Neural progenitor cell (in vitro differentiated cells): ENCODE data around the gene SPCS2. TPM values are rescaled to one million over a fixed set of nuclear protein-coding genes. Genes with fewer than 3 reads are reported as not detected.
A peak's percentile ranks its signal among the peaks of the same experiment; 100 is the strongest.
"Not testable (repeated sequence)": the region's sequence is repeated elsewhere in the genome, so short reads cannot be mapped to it uniquely, and the experiment has no call there.

Experiments used
- DNase-seq: peaks from one replicate; pipeline ENCODE4 v3.0.0-alpha.2; 2016; ENCODE audit warnings: low spot score
- H2AFZ ChIP-seq: fragments of 200-600 bp; sonication (generic); replicated peaks from 2 replicates; pipeline ENCODE4 v1.6.1; 2016; ENCODE audit warnings: antibody characterized with exemption
- H3F3A ChIP-seq: fragments of 200-600 bp; sonication (generic); 2 replicates; pipeline ENCODE4 v1.6.1; 2016; ENCODE audit warnings: antibody characterized with exemption, low read depth
- H3K27ac ChIP-seq: fragments of 200-600 bp; sonication (generic); 2 replicates; pipeline ENCODE4 v1.5.1; 2016; ENCODE audit warnings: mild to moderate bottlenecking
- H3K27me3 ChIP-seq: fragments of 200-600 bp; sonication (generic); 2 replicates; pipeline ENCODE4 v1.6.1; 2016; ENCODE audit warnings: mild to moderate bottlenecking, moderate library complexity
- H3K36me3 ChIP-seq: fragments of 200-600 bp; sonication (generic); 2 replicates; pipeline ENCODE4 v1.5.1; 2016
- H3K4me1 ChIP-seq: fragments of 200-600 bp; sonication (generic); 2 replicates; pipeline ENCODE4 v1.6.1; 2016; ENCODE audit warnings: mixed run types
- H3K4me2 ChIP-seq: fragments of 200-600 bp; sonication (generic); 2 replicates; pipeline ENCODE4 v1.6.1; 2016
- H3K4me3 ChIP-seq: fragments of 200-600 bp; sonication (generic); 2 replicates; pipeline ENCODE4 v1.5.1; 2016
- H3K79me2 ChIP-seq: fragments of 200-600 bp; sonication (generic); 2 replicates; pipeline ENCODE4 v1.6.1; 2016; ENCODE audit warnings: low read depth
- H3K9ac ChIP-seq: fragments of 200-600 bp; sonication (generic); 2 replicates; pipeline ENCODE4 v1.6.1; 2016
- H3K9me3 ChIP-seq: fragments of 200-600 bp; sonication (generic); 2 replicates; pipeline ENCODE4 v1.5.1; 2016; ENCODE audit warnings: low read depth
- H4K20me1 ChIP-seq: fragments of 200-600 bp; sonication (generic); 2 replicates; pipeline ENCODE4 v1.6.1; 2016; ENCODE audit warnings: low read depth
- H3K27ac Mint-ChIP-seq: 3 replicates; pipeline ENCODE4 v1.8.0; 2021; ENCODE audit warnings: mixed read lengths
- H3K27me3 Mint-ChIP-seq: 2 replicates; pipeline ENCODE4 v1.8.0; 2022; ENCODE audit warnings: low read depth, mild to moderate bottlenecking, inconsistent platforms, moderate library complexity, mixed read lengths; ENCODE audit not compliant: insufficient read depth
- H3K36me3 Mint-ChIP-seq: 3 replicates; pipeline ENCODE4 v1.8.0; 2021; ENCODE audit warnings: mixed read lengths
- H3K4me1 Mint-ChIP-seq: 3 replicates; pipeline ENCODE4 v1.8.0; 2021; ENCODE audit warnings: mixed read lengths
- H3K4me3 Mint-ChIP-seq: 3 replicates; pipeline ENCODE4 v1.8.0; 2021; ENCODE audit warnings: mild to moderate bottlenecking, moderate library complexity, mixed read lengths
- H3K9me3 Mint-ChIP-seq: 3 replicates; pipeline ENCODE4 v1.8.0; 2020; ENCODE audit warnings: mixed read lengths
- EZH2 ChIP-seq: fragments of 200-600 bp; sonication (generic); IDR thresholded peaks from 2 replicates; pipeline ENCODE4 v1.6.1; 2017; ENCODE audit warnings: antibody characterized with exemption, mild to moderate bottlenecking, moderate library complexity
- EZH2phosphoT487 ChIP-seq: fragments of 200-600 bp; sonication (generic); IDR thresholded peaks from 2 replicates; pipeline ENCODE4 v1.6.1; 2017; ENCODE audit warnings: antibody characterized with exemption
- total RNA-seq: library from RNA; depleted of rRNA; stranded (reverse); fragments of >200 nt; gene quantifications from 2 replicates; pipeline ENCODE4 v1.2.3, GENCODE V29; 2015; ENCODE audit warnings: low replicate concordance
- TF ChIP-seq, protein P1 (sequence below): fragments of 200-600 bp; sonication (generic); IDR thresholded peaks from 2 replicates; pipeline ENCODE4 v1.5.1; 2017; ENCODE audit warnings: antibody characterized with exemption, mild to moderate bottlenecking

SPCS2 gene
- total RNA-seq, 1 donor from 2014 or later, result 66.9 TPM

DNA sequence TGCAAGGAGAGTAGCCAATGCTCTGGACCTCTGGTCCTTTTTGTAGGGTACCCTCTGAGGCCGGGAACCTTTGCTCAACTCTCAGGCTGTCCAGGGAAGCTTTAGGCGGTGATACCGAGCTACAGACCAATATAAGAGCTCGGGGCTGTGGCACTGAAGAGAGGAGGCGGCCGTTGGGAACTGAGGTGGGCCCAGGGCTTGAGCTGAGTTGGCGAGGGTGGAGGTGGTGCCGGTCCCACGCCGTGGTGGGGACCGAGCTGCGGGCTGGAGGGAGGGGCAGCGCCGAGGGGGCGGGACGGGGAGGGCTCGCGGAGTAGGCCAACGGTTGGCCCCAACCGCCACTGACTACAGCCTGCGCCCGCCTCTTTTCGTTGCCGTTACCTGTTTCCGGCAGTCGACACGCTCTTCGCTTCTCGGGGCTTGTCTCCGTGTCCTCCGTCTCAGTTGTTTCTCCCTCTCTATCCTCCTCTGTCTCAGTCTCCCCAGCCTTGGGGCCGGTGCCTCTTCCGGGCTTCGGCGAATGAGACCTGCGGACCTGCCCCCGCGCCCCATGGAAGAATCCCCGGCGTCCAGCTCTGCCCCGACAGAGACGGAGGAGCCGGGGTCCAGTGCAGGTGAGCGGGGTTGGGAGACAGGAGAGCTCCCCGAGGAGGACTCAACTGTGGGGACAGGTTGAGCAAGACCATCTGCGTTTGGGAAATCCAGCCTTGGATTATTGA lies 39.6 kb downstream of the SPCS2 start, which contains the start of gene NEU3:
Gene NEU3 (plus strand): TSS at position 393 of the 719 bp plus-strand sequence. CDS start 128 bp downstream, at position 521.
- peak within 1 kb of the TSS; percentile 93 for H3K4me3 Mint-ChIP-seq
- Histone ChIP-seq H2AFZ (peak within 1 kb of the TSS; percentile 91), H3K4me3 (peak within 1 kb of the TSS; percentile 92), H3K79me2 (peaks cover 16% of the 10 kb centered on the region), H3K9ac (peak within 1 kb of the TSS; percentile 68), H3K9me3 (no peaks in the 10 kb centered on the region), H3F3A (peaks cover 17% of the 10 kb centered on the region), H3K27me3 (no peaks in the 10 kb centered on the region), H4K20me1 (no peaks in the 10 kb centered on the region), H3K4me2 (peak within 1 kb of the TSS; percentile 82), H3K36me3 (no peaks in the 10 kb centered on the region), H3K4me1 (peaks cover 9% of the 10 kb centered on the region), H3K27ac (peak within 1 kb of the TSS; percentile 73)
- TF ChIP-seq EZH2 (no peak), EZH2phosphoT487 (no peak)
- TF ChIP-seq, protein P1, sequence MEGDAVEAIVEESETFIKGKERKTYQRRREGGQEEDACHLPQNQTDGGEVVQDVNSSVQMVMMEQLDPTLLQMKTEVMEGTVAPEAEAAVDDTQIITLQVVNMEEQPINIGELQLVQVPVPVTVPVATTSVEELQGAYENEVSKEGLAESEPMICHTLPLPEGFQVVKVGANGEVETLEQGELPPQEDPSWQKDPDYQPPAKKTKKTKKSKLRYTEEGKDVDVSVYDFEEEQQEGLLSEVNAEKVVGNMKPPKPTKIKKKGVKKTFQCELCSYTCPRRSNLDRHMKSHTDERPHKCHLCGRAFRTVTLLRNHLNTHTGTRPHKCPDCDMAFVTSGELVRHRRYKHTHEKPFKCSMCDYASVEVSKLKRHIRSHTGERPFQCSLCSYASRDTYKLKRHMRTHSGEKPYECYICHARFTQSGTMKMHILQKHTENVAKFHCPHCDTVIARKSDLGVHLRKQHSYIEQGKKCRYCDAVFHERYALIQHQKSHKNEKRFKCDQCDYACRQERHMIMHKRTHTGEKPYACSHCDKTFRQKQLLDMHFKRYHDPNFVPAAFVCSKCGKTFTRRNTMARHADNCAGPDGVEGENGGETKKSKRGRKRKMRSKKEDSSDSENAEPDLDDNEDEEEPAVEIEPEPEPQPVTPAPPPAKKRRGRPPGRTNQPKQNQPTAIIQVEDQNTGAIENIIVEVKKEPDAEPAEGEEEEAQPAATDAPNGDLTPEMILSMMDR, result no peak
- H3K27ac Mint-ChIP-seq, result peak within 1 kb of the TSS; percentile 78
- no peaks in the 10 kb centered on the region for H3K36me3 Mint-ChIP-seq
- peak; percentile 85 for DNase-seq
- no peaks in the 10 kb centered on the region for H3K9me3 Mint-ChIP-seq
- peaks cover 5% of the 10 kb centered on the region for H3K4me1 Mint-ChIP-seq
- peaks cover 4% of the 10 kb centered on the region for H3K27me3 Mint-ChIP-seq

DNA sequence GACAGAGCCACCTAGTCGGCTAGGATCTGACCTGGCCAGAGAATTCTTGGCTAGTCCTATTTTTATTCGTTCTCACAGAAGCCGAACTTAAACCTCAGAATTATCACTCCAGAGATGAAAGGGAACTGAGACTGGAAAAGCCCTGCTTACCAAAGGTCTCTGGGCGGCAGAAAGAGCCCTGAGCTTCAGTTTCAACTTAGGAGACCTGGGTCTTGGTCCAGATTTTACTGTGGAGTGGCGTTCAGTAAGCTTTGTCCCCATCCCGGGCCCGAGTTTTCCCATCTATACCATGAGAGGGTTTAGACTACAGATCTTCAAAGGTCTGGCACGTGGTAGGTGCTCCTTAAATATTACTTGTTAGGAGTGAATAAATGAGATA lies 40.2 kb downstream of the SPCS2 start:
- Histone ChIP-seq H3K27ac (no peak overlapping the region), H3K9me3 (no peaks in the 10 kb centered on the region), H3K9ac (peak overlapping the region; percentile 68), H3K4me3 (peak overlapping the region; percentile 92), H3K79me2 (peaks cover 16% of the 10 kb centered on the region), H3K4me1 (peaks cover 9% of the 10 kb centered on the region), H3K36me3 (no peaks in the 10 kb centered on the region), H2AFZ (peak overlapping the region; percentile 91), H3F3A (peaks cover 17% of the 10 kb centered on the region), H4K20me1 (no peaks in the 10 kb centered on the region), H3K4me2 (peak overlapping the region; percentile 82), H3K27me3 (no peaks in the 10 kb centered on the region)
- Mint-ChIP-seq H3K4me1 (peaks cover 5% of the 10 kb centered on the region), H3K4me3 (peak overlapping the region; percentile 93), H3K36me3 (no peaks in the 10 kb centered on the region), H3K27me3 (peaks cover 4% of the 10 kb centered on the region), H3K27ac (no peak overlapping the region), H3K9me3 (no peaks in the 10 kb centered on the region)
- DNase-seq, result peak; percentile 16
- TF ChIP-seq EZH2phosphoT487, result no peak

DNA sequence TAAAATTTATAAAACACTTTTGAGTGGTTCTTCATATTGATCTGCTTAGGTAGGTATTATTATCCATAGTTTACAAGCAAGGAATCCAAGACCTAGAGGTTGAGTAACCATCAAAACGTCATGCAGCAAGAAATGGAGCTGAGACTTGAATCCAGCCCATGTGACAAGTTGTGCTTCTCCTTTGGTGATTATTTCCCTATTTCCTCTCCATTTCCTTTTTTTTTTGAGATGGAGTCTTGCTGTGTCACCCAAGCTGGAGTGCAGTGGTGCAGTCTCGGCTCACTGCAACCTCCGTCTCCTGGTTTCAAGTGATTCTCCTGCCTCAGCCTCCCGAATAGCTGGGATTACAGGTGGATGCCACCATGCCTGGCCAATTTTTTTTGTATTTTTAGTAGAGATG lies 41.1 kb downstream of the SPCS2 start:
- not testable (repeated sequence) for H3K9me3 Mint-ChIP-seq, DNase-seq, H3K36me3 Mint-ChIP-seq, H3K4me1 Mint-ChIP-seq, H3K9ac ChIP-seq, H3K4me3 Mint-ChIP-seq, H2AFZ ChIP-seq, H3K9me3 ChIP-seq, H3K4me3 ChIP-seq, H3K4me1 ChIP-seq, H3K27me3 ChIP-seq, H3K27ac ChIP-seq, H4K20me1 ChIP-seq, H3K36me3 ChIP-seq, H3K27me3 Mint-ChIP-seq, H3K27ac Mint-ChIP-seq
- H3K79me2 ChIP-seq, result peaks cover 16% of the 10 kb centered on the region
- H3F3A ChIP-seq, result peaks cover 17% of the 10 kb centered on the region
- peak overlapping the region; percentile 82 for H3K4me2 ChIP-seq

DNA sequence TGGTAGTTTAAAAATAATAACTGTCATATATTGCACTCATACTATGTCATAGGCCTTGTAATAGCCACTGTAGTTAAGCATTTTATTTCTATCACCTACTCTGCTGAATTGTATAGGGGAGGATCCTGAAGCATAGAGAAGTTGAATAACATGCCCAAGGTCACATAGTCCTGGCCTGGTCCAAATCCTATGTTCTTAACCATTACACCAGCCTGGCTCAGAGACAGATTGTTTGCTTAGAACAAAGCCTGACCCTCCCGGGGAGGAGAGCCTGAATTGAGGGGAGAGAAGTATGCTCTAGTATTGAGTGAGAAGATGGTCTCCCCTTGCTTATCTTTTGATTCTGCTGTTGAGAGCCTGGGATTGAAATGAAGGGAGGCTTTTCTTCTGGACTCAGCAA lies 41.9 kb downstream of the SPCS2 start:
- Histone ChIP-seq H3K9me3 (no peaks in the 10 kb centered on the region), H3F3A (peaks cover 17% of the 10 kb centered on the region), H4K20me1 (no peaks in the 10 kb centered on the region), H3K4me3 (no peak overlapping the region), H3K9ac (no peak overlapping the region), H3K27me3 (no peaks in the 10 kb centered on the region), H3K79me2 (peaks cover 16% of the 10 kb centered on the region), H3K4me1 (peaks cover 9% of the 10 kb centered on the region), H2AFZ (no peak overlapping the region), H3K36me3 (no peaks in the 10 kb centered on the region), H3K27ac (no peak overlapping the region), H3K4me2 (no peak overlapping the region)
- TF ChIP-seq, protein P1, result no peak
- TF ChIP-seq EZH2 (no peak), EZH2phosphoT487 (no peak)
- H3K27ac Mint-ChIP-seq, result no peak overlapping the region
- no peak for DNase-seq
- H3K27me3 Mint-ChIP-seq, result peaks cover 2% of the 10 kb centered on the region
- H3K36me3 Mint-ChIP-seq, result no peaks in the 10 kb centered on the region
- H3K9me3 Mint-ChIP-seq, result no peaks in the 10 kb centered on the region
- no peak overlapping the region for H3K4me3 Mint-ChIP-seq
- peaks cover 5% of the 10 kb centered on the region for H3K4me1 Mint-ChIP-seq
